CMK (cell line): Measurements from ENCODE around the gene CIART.
"Not testable (repeated sequence)": the region's sequence is repeated elsewhere in the genome, so short reads cannot be mapped to it uniquely, and the experiment has no call there.

Experiments
- DNase-seq: peaks from one replicate; pipeline ENCODE4 v3.0.0-alpha.2; 2010; ENCODE audit warnings: low read depth

The CIART gene

GRCh38 chr1:150281758-150282557, at the start of gene CIART:
TSS of gene CIART (plus strand) at chr1:150282554. CDS start at chr1:150283268, 714 bp downstream.
- DNase-seq: peak; percentile 66

- not testable (repeated sequence) for DNase-seq
These were observed 49.4 kb upstream of the CIART start for GRCh38 chr1:150232921-150233320.

GRCh38 chr1:150233359-150234308, 48.7 kb upstream of the CIART start:
- DNase-seq: no peak

GRCh38 chr1:150234309-150234565, 48.1 kb upstream of the CIART start:
- no peak for DNase-seq

GRCh38 chr1:150234566-150235293, 47.6 kb upstream of the CIART start:
- DNase-seq: peak; percentile 79

GRCh38 chr1:150235294-150235851, 47.0 kb upstream of the CIART start:
- no peak for DNase-seq

GRCh38 chr1:150235852-150236613, 46.3 kb upstream of the CIART start, which contains the start of gene ANP32E:
TSS of gene ANP32E (minus strand) at chr1:150236112. CDS start at chr1:150235786, 326 bp downstream.
- DNase-seq: peak; percentile 96

- DNase-seq: no peak
These were observed 45.7 kb upstream of the CIART start for GRCh38 chr1:150236614-150237100.

- DNase-seq: not testable (repeated sequence)
These were observed 45.2 kb upstream of the CIART start for GRCh38 chr1:150237176-150237575.

GRCh38 chr1:150237746-150238145, 44.6 kb upstream of the CIART start:
- no peak for DNase-seq

- DNase-seq: no peak
These were observed 39.4 kb upstream of the CIART start for GRCh38 chr1:150243003-150243402.

- no peak for DNase-seq
These were observed 32.4 kb upstream of the CIART start for GRCh38 chr1:150249936-150250335.

- DNase-seq: no peak
These were observed 26.2 kb upstream of the CIART start for GRCh38 chr1:150256198-150256553.

GRCh38 chr1:150256554-150257341, 25.6 kb upstream of the CIART start:
- no peak for DNase-seq

GRCh38 chr1:150257624-150258585, 24.4 kb upstream of the CIART start, which contains the start of gene CA14:
TSS of gene CA14 (plus strand) at chr1:150257774. CDS start at chr1:150258129, 355 bp downstream.
- no peak for DNase-seq

- no peak for DNase-seq
These were observed 23.1 kb upstream of the CIART start for GRCh38 chr1:150259217-150259616.

- no peak for DNase-seq
These were observed 22.3 kb upstream of the CIART start for GRCh38 chr1:150259758-150260669.

- DNase-seq: no peak
These were observed 21.0 kb upstream of the CIART start for GRCh38 chr1:150261367-150261766.
